ENCODE measurements around the gene APBB2. TPM values are rescaled to one million over a fixed set of nuclear protein-coding genes. Genes with fewer than 3 reads are reported as not detected.

The APBB2 gene
- total RNA-seq, 1 donor from 2014 or later = 23.5 TPM

GRCh38 chr4:41169256-41169800 is 45.0 kb downstream of the APBB2 start:
- DNase-seq = no peak
- intact Hi-C loops (cut with micrococcal nuclease) = no loop called here
- Histone ChIP-seq H3K27me3 (ENCODE audit: low read depth) (no peaks in the 10 kb centered on the region), H3K9me3 (replicated peaks) (no peaks in the 10 kb centered on the region), H3K36me3 (no peaks in the 10 kb centered on the region), H3K27ac (replicated peaks) (no peak overlapping the region), H3K4me1 (peaks cover 17% of the 10 kb centered on the region), H3K4me3 (no peak overlapping the region)
- TF ChIP-seq CTCF (IDR thresholded peaks at IDR 0.05; ENCODE audit: borderline replicate concordance) = no peak

DNA sequence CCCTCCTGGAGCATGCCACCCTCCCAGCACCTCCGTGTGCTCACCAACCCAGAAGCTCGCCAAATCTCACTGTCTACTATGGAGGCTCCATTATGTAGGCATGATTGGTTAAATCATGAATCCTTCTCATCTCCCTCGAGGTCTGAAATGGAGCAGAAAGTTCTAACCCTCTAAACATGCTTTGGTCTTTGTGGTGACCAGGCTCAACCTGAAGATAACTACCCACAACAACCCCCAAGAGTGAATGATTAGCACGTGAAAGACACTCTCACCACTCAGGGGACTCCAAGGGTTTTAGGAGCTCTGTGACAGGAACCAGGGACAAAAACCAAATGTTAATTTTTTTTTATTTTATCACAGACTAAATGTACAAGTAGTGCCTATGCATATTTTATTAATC is 47.2 kb downstream of the APBB2 start:
- H3K4me1 ChIP-seq = peaks cover 17% of the 10 kb centered on the region
- no peaks in the 10 kb centered on the region for H3K36me3 ChIP-seq
- H3K27me3 ChIP-seq (ENCODE audit: low read depth) = no peaks in the 10 kb centered on the region
- H3K9me3 ChIP-seq (replicated peaks) = no peaks in the 10 kb centered on the region
- no peak overlapping the region for H3K4me3 ChIP-seq
- no peak overlapping the region for H3K27ac ChIP-seq (replicated peaks)
- no peak for DNase-seq
- no peak for TF ChIP-seq CTCF (IDR thresholded peaks at IDR 0.05; ENCODE audit: borderline replicate concordance)
- intact Hi-C loops (cut with micrococcal nuclease) = no loop called here

GRCh38 chr4:41164405-41164804 is 49.9 kb downstream of the APBB2 start:
- H3K27me3 ChIP-seq (ENCODE audit: low read depth) = no peaks in the 10 kb centered on the region
- intact Hi-C loops (cut with micrococcal nuclease) = no loop called here
- DNase-seq = no peak
- TF ChIP-seq CTCF (IDR thresholded peaks at IDR 0.05; ENCODE audit: borderline replicate concordance) = no peak
- H3K9me3 ChIP-seq (replicated peaks) = no peaks in the 10 kb centered on the region
- H3K4me1 ChIP-seq = peaks cover 17% of the 10 kb centered on the region
- no peaks in the 10 kb centered on the region for H3K36me3 ChIP-seq
- H3K27ac ChIP-seq (replicated peaks) = no peak overlapping the region
- no peak overlapping the region for H3K4me3 ChIP-seq

DNA sequence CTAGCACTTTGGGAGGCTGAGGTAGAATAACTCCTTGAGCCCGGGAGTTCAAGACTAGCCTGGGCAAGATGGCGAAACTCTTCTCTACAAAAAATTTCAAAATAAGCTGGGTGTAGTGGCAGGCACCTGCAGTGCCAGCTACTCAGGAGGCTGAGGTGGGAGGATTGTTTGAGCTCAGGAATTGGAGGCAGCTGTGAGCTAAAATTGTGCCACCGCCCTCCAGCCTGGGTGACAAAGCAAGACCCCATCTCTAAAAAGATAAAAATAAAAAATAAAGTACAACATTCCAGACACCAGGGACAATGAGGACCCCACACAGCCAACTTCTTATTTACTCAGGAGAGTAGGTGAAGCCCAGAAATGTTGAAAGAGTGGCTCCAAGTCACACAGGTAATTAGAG is 53.0 kb downstream of the APBB2 start:
- H3K9me3 ChIP-seq (replicated peaks) = no peaks in the 10 kb centered on the region
- intact Hi-C loops (cut with micrococcal nuclease) = no loop called here
- DNase-seq = no peak
- H3K27ac ChIP-seq (replicated peaks) = no peak overlapping the region
- no peaks in the 10 kb centered on the region for H3K36me3 ChIP-seq
- TF ChIP-seq CTCF (IDR thresholded peaks at IDR 0.05; ENCODE audit: borderline replicate concordance) = no peak
- H3K27me3 ChIP-seq (ENCODE audit: low read depth) = no peaks in the 10 kb centered on the region
- H3K4me3 ChIP-seq = no peak overlapping the region
- peaks cover 23% of the 10 kb centered on the region for H3K4me1 ChIP-seq

DNA sequence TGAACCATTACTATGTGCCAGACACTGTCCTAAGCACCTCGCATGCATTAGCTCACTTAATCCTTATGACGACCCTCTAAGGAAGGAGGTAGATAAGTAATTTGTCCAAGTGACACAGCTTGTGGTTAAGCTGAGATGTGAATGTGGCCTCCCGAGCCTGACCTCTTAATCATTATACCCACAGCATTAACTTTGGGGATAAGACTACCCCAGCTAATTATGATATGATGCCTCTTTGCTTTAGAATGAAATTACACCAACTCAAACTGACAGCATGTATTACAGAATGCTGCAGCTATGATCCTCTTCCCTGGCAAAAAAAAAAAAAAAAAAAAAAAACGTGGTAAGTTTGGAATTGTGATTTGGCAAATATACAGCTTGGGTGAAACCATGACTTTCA is 53.5 kb downstream of the APBB2 start:
- Histone ChIP-seq H3K9me3 (replicated peaks) (no peaks in the 10 kb centered on the region), H3K4me1 (peaks cover 28% of the 10 kb centered on the region), H3K4me3 (no peak overlapping the region), H3K27ac (replicated peaks) (no peak overlapping the region), H3K27me3 (ENCODE audit: low read depth) (no peaks in the 10 kb centered on the region), H3K36me3 (no peaks in the 10 kb centered on the region)
- no peak for TF ChIP-seq CTCF (IDR thresholded peaks at IDR 0.05; ENCODE audit: borderline replicate concordance)
- no peak for DNase-seq
- intact Hi-C loops (cut with micrococcal nuclease) = no loop called here

Data from left ventricle myocardium inferior (tissue), 1 donor.